ENCODE results near the gene PRKACG.

The PRKACG gene

DNA sequence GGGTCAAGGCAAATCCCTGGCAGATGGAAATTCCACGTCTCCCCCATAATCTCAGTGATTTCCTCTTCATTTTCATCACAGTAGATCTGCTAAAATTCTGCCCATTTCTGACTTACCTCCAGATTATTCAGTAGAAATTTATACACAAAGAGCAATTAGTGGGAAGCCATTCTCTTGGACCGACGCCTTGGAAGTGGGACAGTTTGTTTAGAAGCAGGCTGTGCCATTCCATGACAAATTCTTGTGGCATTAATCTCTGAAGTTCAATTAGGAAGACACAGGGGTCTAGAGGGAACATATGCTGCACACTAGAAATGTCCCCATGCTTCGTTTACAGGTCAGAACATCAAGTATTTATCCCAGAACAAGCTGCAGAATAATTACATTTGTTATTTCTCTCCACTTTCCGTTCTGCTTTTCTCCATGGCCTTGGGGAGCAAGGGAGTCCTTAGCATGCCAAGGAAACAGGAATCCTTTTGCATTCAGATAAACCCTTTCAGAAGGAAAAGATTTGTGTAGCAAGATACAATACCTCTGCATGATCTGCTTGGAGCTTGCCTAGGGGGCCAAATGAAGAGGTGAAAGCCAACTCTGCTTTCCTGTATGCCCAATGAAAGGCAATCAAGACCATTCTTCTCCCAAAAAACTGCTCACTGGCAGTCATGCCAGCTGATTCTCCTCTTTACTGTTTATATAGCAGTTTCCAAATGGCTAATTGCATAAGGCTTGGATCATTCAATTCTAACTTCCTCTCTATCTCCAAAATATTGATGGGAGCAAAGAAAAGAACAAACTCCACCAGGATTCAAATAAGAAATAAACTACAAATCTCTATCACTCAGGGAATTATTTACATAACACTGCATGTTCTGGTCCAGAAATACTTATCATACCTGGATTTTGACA is 2.5 kb upstream of the PRKACG start:
- no peak for DNase-seq (ENCODE audit: low read depth)
- TF ChIP-seq, protein P1, sequence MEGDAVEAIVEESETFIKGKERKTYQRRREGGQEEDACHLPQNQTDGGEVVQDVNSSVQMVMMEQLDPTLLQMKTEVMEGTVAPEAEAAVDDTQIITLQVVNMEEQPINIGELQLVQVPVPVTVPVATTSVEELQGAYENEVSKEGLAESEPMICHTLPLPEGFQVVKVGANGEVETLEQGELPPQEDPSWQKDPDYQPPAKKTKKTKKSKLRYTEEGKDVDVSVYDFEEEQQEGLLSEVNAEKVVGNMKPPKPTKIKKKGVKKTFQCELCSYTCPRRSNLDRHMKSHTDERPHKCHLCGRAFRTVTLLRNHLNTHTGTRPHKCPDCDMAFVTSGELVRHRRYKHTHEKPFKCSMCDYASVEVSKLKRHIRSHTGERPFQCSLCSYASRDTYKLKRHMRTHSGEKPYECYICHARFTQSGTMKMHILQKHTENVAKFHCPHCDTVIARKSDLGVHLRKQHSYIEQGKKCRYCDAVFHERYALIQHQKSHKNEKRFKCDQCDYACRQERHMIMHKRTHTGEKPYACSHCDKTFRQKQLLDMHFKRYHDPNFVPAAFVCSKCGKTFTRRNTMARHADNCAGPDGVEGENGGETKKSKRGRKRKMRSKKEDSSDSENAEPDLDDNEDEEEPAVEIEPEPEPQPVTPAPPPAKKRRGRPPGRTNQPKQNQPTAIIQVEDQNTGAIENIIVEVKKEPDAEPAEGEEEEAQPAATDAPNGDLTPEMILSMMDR (IDR thresholded peaks at IDR 0.05; ENCODE audit: control insufficient read depth, extremely low read depth, insufficient read depth) = no peak
- H3K4me3 ChIP-seq (ENCODE audit: low read depth, low read length) = no peak overlapping the region

DNA sequence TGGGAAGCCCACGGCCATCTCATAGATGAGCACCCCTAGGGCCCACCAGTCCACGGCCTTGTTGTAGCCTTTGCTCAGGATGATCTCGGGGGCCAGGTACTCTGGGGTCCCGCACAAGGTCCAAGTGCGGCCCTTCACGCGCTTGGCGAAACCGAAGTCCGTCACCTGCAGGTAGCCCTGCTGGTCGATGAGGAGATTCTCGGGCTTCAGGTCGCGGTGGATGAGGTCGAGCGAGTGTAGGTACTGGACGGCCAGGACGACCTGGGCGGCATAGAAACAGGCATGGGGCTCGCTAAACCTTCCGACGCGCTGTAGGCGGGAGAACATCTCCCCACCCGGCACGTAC is 558 bp downstream of the PRKACG start:
- TF ChIP-seq, protein P1 (IDR thresholded peaks at IDR 0.05; ENCODE audit: control insufficient read depth, extremely low read depth, insufficient read depth) = no peak
- no peak for DNase-seq (ENCODE audit: low read depth)
- no peak overlapping the region for H3K4me3 ChIP-seq (ENCODE audit: low read depth, low read length)

DNA sequence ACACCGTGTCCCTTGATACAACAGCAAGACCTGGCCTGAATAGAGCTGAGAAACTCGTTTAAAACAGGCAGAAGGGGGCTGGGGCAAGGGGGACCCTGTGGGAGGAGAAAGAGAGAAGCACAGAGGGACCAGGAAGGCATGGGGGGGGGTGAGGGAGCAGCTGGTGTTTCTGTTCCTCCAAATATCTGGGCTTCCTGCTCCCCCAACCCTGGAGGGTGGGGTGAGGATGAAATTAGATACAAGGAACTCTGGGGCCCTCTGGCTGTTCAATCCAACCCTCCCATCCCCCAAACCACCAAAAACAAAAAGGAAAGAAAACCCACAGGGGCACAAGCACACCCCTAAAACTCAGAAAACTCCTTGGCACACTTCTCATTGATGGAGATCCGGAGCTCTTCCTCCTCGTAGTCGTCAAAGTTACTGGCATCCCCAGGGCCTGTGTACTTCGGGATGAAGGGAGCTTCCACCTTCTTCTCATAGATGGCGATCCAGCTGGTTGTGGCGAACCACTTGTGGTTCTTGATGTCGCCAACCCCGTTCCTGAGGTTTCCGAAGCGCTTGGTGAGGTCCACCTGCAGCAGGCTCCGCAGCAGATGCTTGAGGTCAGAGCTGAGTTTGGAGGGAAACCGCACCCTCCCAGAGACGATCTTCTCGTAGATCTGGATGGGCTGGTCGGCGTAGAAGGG is 1.1 kb downstream of the PRKACG start:
- TF ChIP-seq, protein P1 (IDR thresholded peaks at IDR 0.05; ENCODE audit: control insufficient read depth, extremely low read depth, insufficient read depth) = no peak
- no peak overlapping the region for H3K4me3 ChIP-seq (ENCODE audit: low read depth, low read length)
- DNase-seq (ENCODE audit: low read depth) = no peak

DNA sequence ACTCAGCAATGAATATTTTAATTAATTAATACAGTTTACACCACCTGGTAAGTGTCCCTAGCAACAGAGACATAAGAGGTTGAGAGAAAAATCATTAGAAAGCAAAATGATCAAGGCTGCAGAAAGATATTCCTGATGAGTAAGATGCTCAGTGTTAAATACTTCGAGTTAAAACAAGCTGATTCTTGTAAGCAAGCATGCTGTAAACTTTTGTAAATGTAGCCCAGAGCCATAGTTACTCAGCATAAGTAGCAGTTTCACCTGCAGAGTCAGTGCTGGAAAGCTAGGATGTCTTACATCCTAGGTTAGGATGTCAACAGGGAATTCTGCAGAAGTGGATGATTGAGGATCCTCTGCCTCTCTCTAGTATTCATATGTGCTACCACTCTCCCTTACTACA is 4.2 kb downstream of the PRKACG start:
- TF ChIP-seq, protein P1 (IDR thresholded peaks at IDR 0.05; ENCODE audit: control insufficient read depth, extremely low read depth, insufficient read depth) = no peak
- H3K4me3 ChIP-seq (ENCODE audit: low read depth, low read length) = no peak overlapping the region
- no peak for DNase-seq (ENCODE audit: low read depth)

DNA sequence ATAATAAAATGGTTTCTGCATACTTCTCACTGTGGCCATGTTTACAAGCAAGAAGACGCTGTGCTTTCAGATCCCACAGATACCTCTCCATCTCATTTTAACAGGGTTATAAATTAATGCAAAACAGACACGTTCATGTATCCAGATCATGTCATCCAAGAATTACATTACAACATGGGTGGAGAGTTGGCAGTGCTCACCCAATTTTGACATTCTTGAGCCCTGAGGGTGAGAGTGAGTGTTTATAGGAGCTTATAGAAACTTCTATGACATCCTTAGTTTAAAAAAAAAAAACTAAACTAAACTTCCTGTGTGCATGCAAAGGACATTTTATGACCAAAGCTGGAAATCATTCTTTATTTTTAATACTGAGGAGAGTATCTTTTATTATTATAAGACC is 9.1 kb downstream of the PRKACG start:
- TF ChIP-seq, protein P1 (IDR thresholded peaks at IDR 0.05; ENCODE audit: control insufficient read depth, extremely low read depth, insufficient read depth) = no peak
- no peak overlapping the region for H3K4me3 ChIP-seq (ENCODE audit: low read depth, low read length)
- DNase-seq (ENCODE audit: low read depth) = no peak

DNA sequence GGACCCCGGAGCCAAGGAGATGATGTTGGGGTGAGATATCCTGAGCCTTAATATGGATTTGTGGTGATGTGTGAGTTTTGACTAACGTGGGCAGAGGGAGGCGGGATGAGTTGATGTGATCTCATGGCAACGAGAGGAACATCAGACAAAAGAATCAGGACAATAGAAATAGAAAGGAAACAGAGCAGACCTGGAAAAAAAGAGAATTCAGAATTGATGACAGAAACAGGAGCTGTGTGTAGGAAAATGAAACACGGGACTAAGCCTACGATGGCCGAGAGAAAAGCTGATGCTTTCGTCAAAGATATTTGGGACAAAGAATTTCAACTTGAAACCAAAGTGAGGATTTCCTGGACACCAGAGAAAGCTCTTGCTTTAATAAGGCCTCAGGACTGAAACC is 10.9 kb downstream of the PRKACG start:
- no peak for DNase-seq (ENCODE audit: low read depth)
- H3K4me3 ChIP-seq (ENCODE audit: low read depth, low read length) = no peak overlapping the region
- TF ChIP-seq, protein P1 (IDR thresholded peaks at IDR 0.05; ENCODE audit: control insufficient read depth, extremely low read depth, insufficient read depth) = no peak
